ENCODE measurements around the gene SOX18. TPM values are rescaled to one million over a fixed set of nuclear protein-coding genes. Genes with fewer than 3 reads are reported as not detected.

SOX18 gene
- total and polyA plus RNA-seq, 2 of the 13 experiments (the other 11 are each of a cell fraction or from before 2014, with no cell fraction given) = 1.6 to 1.9 TPM

DNA sequence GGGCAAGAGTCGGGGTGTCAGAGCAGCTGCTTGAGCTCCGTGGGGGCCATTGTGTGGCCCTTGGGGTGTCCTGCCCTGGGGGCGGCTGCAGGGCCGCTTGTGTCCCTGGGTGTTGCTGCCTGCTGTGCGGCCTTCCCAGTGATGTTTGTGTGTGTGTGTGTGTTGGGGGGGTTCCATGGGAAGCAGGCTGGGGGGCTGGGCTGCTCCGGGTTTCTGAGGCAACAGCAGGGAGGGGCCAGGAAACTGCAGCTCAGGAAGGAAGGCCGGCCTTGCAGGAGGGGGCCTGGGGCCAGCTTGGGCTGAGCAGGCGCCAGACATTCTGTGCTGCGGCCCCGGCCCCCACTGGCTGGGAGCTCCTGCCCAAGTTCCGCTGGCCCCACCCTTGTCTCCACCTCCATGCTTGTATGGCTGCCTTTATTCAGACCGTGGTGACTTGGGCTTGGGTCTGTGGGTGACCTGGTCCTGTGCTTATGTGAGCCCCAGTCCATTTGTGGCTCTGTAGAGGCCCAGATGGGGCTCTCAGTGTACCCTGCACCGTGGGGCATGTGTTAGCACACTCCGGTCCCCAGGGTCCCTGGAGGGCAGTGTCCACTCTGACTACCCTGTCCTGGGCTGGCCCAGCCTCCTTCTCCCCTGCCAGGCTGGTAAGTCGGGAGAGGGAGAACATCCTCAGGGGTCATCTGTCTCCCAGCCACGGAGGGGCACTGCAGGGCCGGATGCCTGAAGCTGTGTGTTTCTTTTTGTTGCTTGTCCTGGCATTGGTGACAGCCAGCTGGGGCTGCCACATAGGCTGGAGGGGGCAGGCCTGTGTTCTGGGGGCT lies 4.6 kb upstream of the SOX18 start (continued):
- peak; percentile 83; the same call in 1 of the 2 replicates for TF ChIP-seq ZKSCAN8 (CRISPR knock-in tag; IDR thresholded peaks at IDR 0.05; ENCODE audit: borderline replicate concordance)
- TF ChIP-seq ZNF839 (CRISPR knock-in tag; IDR thresholded peaks at IDR 0.05; ENCODE audit: borderline replicate concordance) = no peak
- peak; percentile 50; the same call in 1 of the 2 replicates for TF ChIP-seq ARNTL (CRISPR knock-in tag; IDR thresholded peaks at IDR 0.05)
- TF ChIP-seq ZNF776 (CRISPR knock-in tag; IDR thresholded peaks at IDR 0.05) = peak; percentile 59; the same call in 1 of the 2 replicates
- TF ChIP-seq, protein P1, sequence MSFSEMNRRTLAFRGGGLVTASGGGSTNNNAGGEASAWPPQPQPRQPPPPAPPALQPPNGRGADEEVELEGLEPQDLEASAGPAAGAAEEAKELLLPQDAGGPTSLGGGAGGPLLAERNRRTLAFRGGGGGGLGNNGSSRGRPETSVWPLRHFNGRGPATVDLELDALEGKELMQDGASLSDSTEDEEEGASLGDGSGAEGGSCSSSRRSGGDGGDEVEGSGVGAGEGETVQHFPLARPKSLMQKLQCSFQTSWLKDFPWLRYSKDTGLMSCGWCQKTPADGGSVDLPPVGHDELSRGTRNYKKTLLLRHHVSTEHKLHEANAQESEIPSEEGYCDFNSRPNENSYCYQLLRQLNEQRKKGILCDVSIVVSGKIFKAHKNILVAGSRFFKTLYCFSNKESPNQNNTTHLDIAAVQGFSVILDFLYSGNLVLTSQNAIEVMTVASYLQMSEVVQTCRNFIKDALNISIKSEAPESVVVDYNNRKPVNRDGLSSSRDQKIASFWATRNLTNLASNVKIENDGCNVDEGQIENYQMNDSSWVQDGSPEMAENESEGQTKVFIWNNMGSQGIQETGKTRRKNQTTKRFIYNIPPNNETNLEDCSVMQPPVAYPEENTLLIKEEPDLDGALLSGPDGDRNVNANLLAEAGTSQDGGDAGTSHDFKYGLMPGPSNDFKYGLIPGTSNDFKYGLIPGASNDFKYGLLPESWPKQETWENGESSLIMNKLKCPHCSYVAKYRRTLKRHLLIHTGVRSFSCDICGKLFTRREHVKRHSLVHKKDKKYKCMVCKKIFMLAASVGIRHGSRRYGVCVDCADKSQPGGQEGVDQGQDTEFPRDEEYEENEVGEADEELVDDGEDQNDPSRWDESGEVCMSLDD (CRISPR knock-in tag; IDR thresholded peaks at IDR 0.05; ENCODE audit: borderline replicate concordance) = peak; percentile 68; the same call in 1 of the 2 replicates
- TF ChIP-seq, protein P2, sequence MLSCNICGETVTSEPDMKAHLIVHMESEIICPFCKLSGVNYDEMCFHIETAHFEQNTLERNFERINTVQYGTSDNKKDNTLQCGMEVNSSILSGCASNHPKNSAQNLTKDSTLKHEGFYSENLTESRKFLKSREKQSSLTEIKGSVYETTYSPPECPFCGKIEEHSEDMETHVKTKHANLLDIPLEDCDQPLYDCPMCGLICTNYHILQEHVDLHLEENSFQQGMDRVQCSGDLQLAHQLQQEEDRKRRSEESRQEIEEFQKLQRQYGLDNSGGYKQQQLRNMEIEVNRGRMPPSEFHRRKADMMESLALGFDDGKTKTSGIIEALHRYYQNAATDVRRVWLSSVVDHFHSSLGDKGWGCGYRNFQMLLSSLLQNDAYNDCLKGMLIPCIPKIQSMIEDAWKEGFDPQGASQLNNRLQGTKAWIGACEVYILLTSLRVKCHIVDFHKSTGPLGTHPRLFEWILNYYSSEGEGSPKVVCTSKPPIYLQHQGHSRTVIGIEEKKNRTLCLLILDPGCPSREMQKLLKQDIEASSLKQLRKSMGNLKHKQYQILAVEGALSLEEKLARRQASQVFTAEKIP (CRISPR knock-in tag; IDR thresholded peaks at IDR 0.05; ENCODE audit: borderline replicate concordance) = no peak
- TF ChIP-seq, protein P3, sequence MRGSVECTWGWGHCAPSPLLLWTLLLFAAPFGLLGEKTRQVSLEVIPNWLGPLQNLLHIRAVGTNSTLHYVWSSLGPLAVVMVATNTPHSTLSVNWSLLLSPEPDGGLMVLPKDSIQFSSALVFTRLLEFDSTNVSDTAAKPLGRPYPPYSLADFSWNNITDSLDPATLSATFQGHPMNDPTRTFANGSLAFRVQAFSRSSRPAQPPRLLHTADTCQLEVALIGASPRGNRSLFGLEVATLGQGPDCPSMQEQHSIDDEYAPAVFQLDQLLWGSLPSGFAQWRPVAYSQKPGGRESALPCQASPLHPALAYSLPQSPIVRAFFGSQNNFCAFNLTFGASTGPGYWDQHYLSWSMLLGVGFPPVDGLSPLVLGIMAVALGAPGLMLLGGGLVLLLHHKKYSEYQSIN (CRISPR knock-in tag; IDR thresholded peaks at IDR 0.05; ENCODE audit: borderline replicate concordance) = no peak
- no peak for TF ChIP-seq ATF7 (IDR thresholded peaks at IDR 0.05)
- peak; percentile 13; the same call in 1 of the 2 replicates for TF ChIP-seq ATF7 (CRISPR knock-in tag; IDR thresholded peaks at IDR 0.05)
- peak; percentile 81 for TF ChIP-seq ETV5 (CRISPR knock-in tag; IDR thresholded peaks at IDR 0.05; ENCODE audit: borderline replicate concordance)
- peak; percentile 90 for TF ChIP-seq ZSCAN21 (CRISPR knock-in tag; IDR thresholded peaks at IDR 0.05; ENCODE audit: borderline replicate concordance)
- no peak for TF ChIP-seq EZH2 (conservative IDR thresholded peaks at IDR 0.05; ENCODE audit: low read depth, low read length)
- TF ChIP-seq IKZF1 (IDR thresholded peaks at IDR 0.05) = no peak
- no peak; the same call in 1 of the 2 replicates for TF ChIP-seq TRIM24 (CRISPR knock-in tag; IDR thresholded peaks at IDR 0.05)
- TF ChIP-seq ARID2 (CRISPR knock-in tag; IDR thresholded peaks at IDR 0.05; ENCODE audit: borderline replicate concordance) = no peak
- no peak for TF ChIP-seq RNF2 (conservative IDR thresholded peaks at IDR 0.05; ENCODE audit: low read depth)
- TF ChIP-seq, protein P4, sequence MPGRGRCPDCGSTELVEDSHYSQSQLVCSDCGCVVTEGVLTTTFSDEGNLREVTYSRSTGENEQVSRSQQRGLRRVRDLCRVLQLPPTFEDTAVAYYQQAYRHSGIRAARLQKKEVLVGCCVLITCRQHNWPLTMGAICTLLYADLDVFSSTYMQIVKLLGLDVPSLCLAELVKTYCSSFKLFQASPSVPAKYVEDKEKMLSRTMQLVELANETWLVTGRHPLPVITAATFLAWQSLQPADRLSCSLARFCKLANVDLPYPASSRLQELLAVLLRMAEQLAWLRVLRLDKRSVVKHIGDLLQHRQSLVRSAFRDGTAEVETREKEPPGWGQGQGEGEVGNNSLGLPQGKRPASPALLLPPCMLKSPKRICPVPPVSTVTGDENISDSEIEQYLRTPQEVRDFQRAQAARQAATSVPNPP (CRISPR knock-in tag; IDR thresholded peaks at IDR 0.05) = no peak
- TF ChIP-seq MBNL3 (CRISPR knock-in tag; conservative IDR thresholded peaks at IDR 0.05) = no peak
- TF ChIP-seq, protein P5, sequence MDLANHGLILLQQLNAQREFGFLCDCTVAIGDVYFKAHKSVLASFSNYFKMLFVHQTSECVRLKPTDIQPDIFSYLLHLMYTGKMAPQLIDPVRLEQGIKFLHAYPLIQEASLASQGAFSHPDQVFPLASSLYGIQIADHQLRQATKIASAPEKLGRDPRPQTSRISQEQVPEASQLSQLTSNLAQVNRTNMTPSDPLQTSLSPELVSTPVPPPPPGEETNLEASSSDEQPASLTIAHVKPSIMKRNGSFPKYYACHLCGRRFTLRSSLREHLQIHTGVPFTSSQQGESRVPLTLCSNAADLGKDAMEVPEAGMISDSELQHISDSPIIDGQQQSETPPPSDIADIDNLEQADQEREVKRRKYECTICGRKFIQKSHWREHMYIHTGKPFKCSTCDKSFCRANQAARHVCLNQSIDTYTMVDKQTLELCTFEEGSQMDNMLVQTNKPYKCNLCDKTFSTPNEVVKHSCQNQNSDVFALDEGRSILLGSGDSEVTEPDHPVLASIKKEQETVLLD (CRISPR knock-in tag; IDR thresholded peaks at IDR 0.05; ENCODE audit: low read depth) = peak; percentile 46; the same call in 1 of the 2 replicates
- TF ChIP-seq MIER2 (CRISPR knock-in tag; IDR thresholded peaks at IDR 0.05) = peak; percentile 65; the same call in 1 of the 2 replicates

All from HepG2 (cell line).